GM12892 (cell line): ENCODE results near the gene FAAP100.
A peak's percentile ranks its signal among the peaks of the same experiment; 100 is the strongest.

Experiments
- DNase-seq: peaks from one replicate; pipeline ENCODE4 v3.0.0; 2011; ENCODE audit not compliant: insufficient read length
- FAIRE-seq: peaks from 2 replicates; lab custom pipeline; 2011; peaks lifted over from hg19 to GRCh38; lab: Jason Lieb, UNC
- POLR2A ChIP-seq: IDR thresholded peaks from 2 replicates; pipeline ENCODE4 v1.6.1; 2011; ENCODE audit warnings: low read depth, low read length, control low read depth
- POLR2AphosphoS5 ChIP-seq: IDR thresholded peaks from 2 replicates; pipeline ENCODE4 v1.6.1; 2011; ENCODE audit warnings: low read depth, low read length, control low read depth
- TAF1 ChIP-seq: IDR thresholded peaks from 2 replicates; pipeline ENCODE4 v1.6.1; 2011; ENCODE audit warnings: low read depth, mild to moderate bottlenecking, control low read depth, low read length, borderline replicate concordance

Gene FAAP100

GRCh38 chr17:81509207-81509971, 42.8 kb downstream of the FAAP100 start:
- peak; percentile 63 for FAIRE-seq
- peak; percentile 96 for TF ChIP-seq POLR2AphosphoS5
- TF ChIP-seq POLR2A = peak; percentile 86
- TF ChIP-seq TAF1 = no peak
- no peak for DNase-seq

- TF ChIP-seq POLR2AphosphoS5 = no peak
- no peak for TF ChIP-seq TAF1
- TF ChIP-seq POLR2A = peak; percentile 21; the same call in 1 of the 2 replicates
- no peak for DNase-seq
- no peak for FAIRE-seq
Measured at GRCh38 chr17:81508639-81509206, 43.4 kb downstream of the FAAP100 start.

GRCh38 chr17:81503619-81504018, 48.5 kb downstream of the FAAP100 start:
- TF ChIP-seq TAF1 (no peak), POLR2A (no peak), POLR2AphosphoS5 (no peak)
- FAIRE-seq (no peak), DNase-seq (no peak)

- no peak for FAIRE-seq
- no peak for DNase-seq
- TF ChIP-seq POLR2AphosphoS5 (no peak), TAF1 (no peak), POLR2A (no peak)
Measured at GRCh38 chr17:81502471-81503017, 49.6 kb downstream of the FAAP100 start.

GRCh38 chr17:81500047-81500446, 52.1 kb downstream of the FAAP100 start:
- no peak for TF ChIP-seq POLR2A
- no peak for TF ChIP-seq POLR2AphosphoS5
- TF ChIP-seq TAF1 = no peak
- no peak for FAIRE-seq
- DNase-seq = no peak

GRCh38 chr17:81499601-81499970, 52.6 kb downstream of the FAAP100 start:
- DNase-seq (no peak), FAIRE-seq (no peak)
- no peak for TF ChIP-seq POLR2AphosphoS5
- TF ChIP-seq POLR2A = no peak
- no peak for TF ChIP-seq TAF1

- no peak for TF ChIP-seq POLR2A
- TF ChIP-seq POLR2AphosphoS5 = no peak
- no peak for TF ChIP-seq TAF1
- DNase-seq = no peak
- no peak for FAIRE-seq
Measured at GRCh38 chr17:81498953-81499600, 53.1 kb downstream of the FAAP100 start.

- DNase-seq (no peak), FAIRE-seq (peak; percentile 24)
- TF ChIP-seq POLR2A (no peak), TAF1 (no peak), POLR2AphosphoS5 (no peak)
Measured at GRCh38 chr17:81494626-81495377, 57.4 kb downstream of the FAAP100 start.

- FAIRE-seq (no peak), DNase-seq (no peak)
- TF ChIP-seq TAF1 (no peak), POLR2AphosphoS5 (no peak), POLR2A (no peak)
Measured at GRCh38 chr17:81493198-81494038, 58.7 kb downstream of the FAAP100 start.

GRCh38 chr17:81492706-81493105, 59.4 kb downstream of the FAAP100 start:
- TF ChIP-seq POLR2AphosphoS5 = no peak
- TF ChIP-seq TAF1 = no peak
- no peak for TF ChIP-seq POLR2A
- FAIRE-seq = no peak
- DNase-seq = no peak

GRCh38 chr17:81492202-81492601, 60.0 kb downstream of the FAAP100 start:
- no peak for DNase-seq
- no peak for FAIRE-seq
- no peak for TF ChIP-seq POLR2A
- no peak for TF ChIP-seq POLR2AphosphoS5
- TF ChIP-seq TAF1 = no peak
